ENCODE measurements around the gene VMP1.

- TF ChIP-seq POLR2AphosphoS5 (IDR thresholded peaks at IDR 0.05; ENCODE audit: low read depth) (no peak), REST (IDR thresholded peaks at IDR 0.05; ENCODE audit: insufficient replicate concordance, low read depth) (no peak), GABPA (IDR thresholded peaks at IDR 0.05; ENCODE audit: low read depth) (no peak), SPI1 (IDR thresholded peaks at IDR 0.05; ENCODE audit: borderline replicate concordance, low read depth) (no peak)
- TF ChIP-seq, protein P1, sequence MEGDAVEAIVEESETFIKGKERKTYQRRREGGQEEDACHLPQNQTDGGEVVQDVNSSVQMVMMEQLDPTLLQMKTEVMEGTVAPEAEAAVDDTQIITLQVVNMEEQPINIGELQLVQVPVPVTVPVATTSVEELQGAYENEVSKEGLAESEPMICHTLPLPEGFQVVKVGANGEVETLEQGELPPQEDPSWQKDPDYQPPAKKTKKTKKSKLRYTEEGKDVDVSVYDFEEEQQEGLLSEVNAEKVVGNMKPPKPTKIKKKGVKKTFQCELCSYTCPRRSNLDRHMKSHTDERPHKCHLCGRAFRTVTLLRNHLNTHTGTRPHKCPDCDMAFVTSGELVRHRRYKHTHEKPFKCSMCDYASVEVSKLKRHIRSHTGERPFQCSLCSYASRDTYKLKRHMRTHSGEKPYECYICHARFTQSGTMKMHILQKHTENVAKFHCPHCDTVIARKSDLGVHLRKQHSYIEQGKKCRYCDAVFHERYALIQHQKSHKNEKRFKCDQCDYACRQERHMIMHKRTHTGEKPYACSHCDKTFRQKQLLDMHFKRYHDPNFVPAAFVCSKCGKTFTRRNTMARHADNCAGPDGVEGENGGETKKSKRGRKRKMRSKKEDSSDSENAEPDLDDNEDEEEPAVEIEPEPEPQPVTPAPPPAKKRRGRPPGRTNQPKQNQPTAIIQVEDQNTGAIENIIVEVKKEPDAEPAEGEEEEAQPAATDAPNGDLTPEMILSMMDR (IDR thresholded peaks at IDR 0.05; ENCODE audit: insufficient read depth, low read length), result no peak
Observed at GRCh38 chr17:59760160-59760559, 52.7 kb downstream of the VMP1 start.
